IMR-90 (cell line): ENCODE results near the gene PSAP. TPM values are rescaled to one million over a fixed set of nuclear protein-coding genes. Genes with fewer than 3 reads are reported as not detected.

Experiments used
- ATAC-seq: fragments of 200-7000 bp; cut with Tn5 transposase; 2 replicates; pipeline ENCODE4 v1.9.1; 2020; ENCODE audit warnings: low read depth, mild to moderate bottlenecking, moderate library complexity
- BruUV-seq: library from RNA; stranded (reverse); fragments of 400-500 nt; replicated peaks from 2 replicates; lab custom pipeline; 2021; lab: Mats Ljungman, UMichigan
- CTCF ChIA-PET: fragments of 300-600 bp; formaldehyde crosslinking; extraction: SDS; loops from one replicate; lab custom pipeline; 2021; ENCODE audit warnings: antibody characterized with exemption; lab: Yijun Ruan, JAX
- POLR2A ChIA-PET: fragments of 300-600 bp; sonication (Branson Sonifier 250); formaldehyde crosslinking; loops from one replicate; lab custom pipeline; 2022; ENCODE audit warnings: antibody characterized with exemption; ENCODE audit not compliant: unreplicated experiment; lab: Charles Lee
- DNase-seq: peaks from one replicate; pipeline ENCODE4 v3.0.0; 2013
- H2AFZ ChIP-seq: replicated peaks from 2 replicates; pipeline ENCODE3; 2013; ENCODE audit warnings: low read length, mild to moderate bottlenecking; ENCODE audit not compliant: poor library complexity
- H2AK5ac ChIP-seq: 2 replicates; pipeline ENCODE4 v1.6.1; 2013; ENCODE audit warnings: low read depth, low read length, inconsistent platforms
- H2AK9ac ChIP-seq: replicated peaks from 2 replicates; pipeline ENCODE3; 2013; ENCODE audit warnings: mild to moderate bottlenecking, low read depth, low read length, moderate library complexity; ENCODE audit not compliant: poor library complexity
- H2BK120ac ChIP-seq: 2 replicates; pipeline ENCODE4 v1.6.1; 2013; ENCODE audit warnings: low read depth, low read length, inconsistent platforms
- H2BK15ac ChIP-seq: 3 replicates; pipeline ENCODE4 v1.6.1; 2013; ENCODE audit warnings: low read depth, low read length, inconsistent platforms
- H2BK20ac ChIP-seq: 2 replicates; pipeline ENCODE4 v1.6.1; 2013; ENCODE audit warnings: low read depth, mild to moderate bottlenecking, inconsistent platforms, low read length, moderate library complexity
- H2BK5ac ChIP-seq: 2 replicates; pipeline ENCODE4 v1.6.1; 2013; ENCODE audit warnings: mild to moderate bottlenecking, low read depth, low read length, inconsistent platforms; ENCODE audit not compliant: poor library complexity, severe bottlenecking
- H3K14ac ChIP-seq: replicated peaks from 2 replicates; pipeline ENCODE4 v1.6.1; 2013; ENCODE audit warnings: low read depth, low read length, inconsistent platforms
- H3K18ac ChIP-seq: 2 replicates; pipeline ENCODE4 v1.6.1; 2013; ENCODE audit warnings: low read depth, low read length, control low read depth
- H3K23ac ChIP-seq: 2 replicates; pipeline ENCODE4 v1.6.1; 2013; ENCODE audit warnings: low read depth, low read length, inconsistent platforms
- H3K27ac ChIP-seq: 2 replicates; pipeline ENCODE4 v1.5.1; 2013; ENCODE audit warnings: mild to moderate bottlenecking, control low read depth, low read length; ENCODE audit not compliant: insufficient read depth
- H3K27me3 ChIP-seq: 2 replicates; pipeline ENCODE4 v1.6.1; 2013; ENCODE audit warnings: low read length; ENCODE audit not compliant: control insufficient read depth, insufficient read depth
- H3K36me3 ChIP-seq: 2 replicates; pipeline ENCODE4 v1.6.1; 2013; ENCODE audit warnings: low read length, mixed read lengths; ENCODE audit not compliant: control insufficient read depth, insufficient read depth
- H3K4ac ChIP-seq: 2 replicates; pipeline ENCODE4 v1.6.1; 2013; ENCODE audit warnings: low read depth, low read length, inconsistent platforms
- H3K4me1 ChIP-seq: 2 replicates; pipeline ENCODE4 v1.6.1; 2013; ENCODE audit warnings: low read length, mixed read lengths; ENCODE audit not compliant: control insufficient read depth, insufficient read depth
- H3K4me2 ChIP-seq: 2 replicates; pipeline ENCODE4 v1.6.1; 2013; ENCODE audit warnings: low read depth, mild to moderate bottlenecking, control low read depth, low read length, moderate library complexity
- H3K4me3 ChIP-seq: 2 replicates; pipeline ENCODE4 v1.5.1; 2013; ENCODE audit warnings: low read depth, mild to moderate bottlenecking, control low read depth, low read length, moderate library complexity; ENCODE audit not compliant: insufficient read depth
- H3K56ac ChIP-seq: 2 replicates; pipeline ENCODE4 v1.6.1; 2013; ENCODE audit warnings: low read length, inconsistent platforms; ENCODE audit not compliant: insufficient read depth; ENCODE audit errors: extremely low read depth
- H3K79me1 ChIP-seq, 2 experiments: 2 replicates each; pipeline ENCODE4 v1.6.1; 2013; ENCODE audit warnings: low read length in 2 of 2, inconsistent platforms in 1 of 2, low read depth in 1 of 2
- H3K9ac ChIP-seq: 2 replicates; pipeline ENCODE4 v1.6.1; 2013; ENCODE audit warnings: low read depth, low read length, control low read depth
- H3K9me1 ChIP-seq: 2 replicates; pipeline ENCODE4 v1.6.1; 2013; ENCODE audit warnings: low read length, inconsistent platforms; ENCODE audit not compliant: insufficient read depth
- H3K9me3 ChIP-seq: 2 replicates; pipeline ENCODE4 v1.6.1; 2013; ENCODE audit warnings: low read length; ENCODE audit not compliant: control insufficient read depth, insufficient read depth
- H4K20me1 ChIP-seq: 2 replicates; pipeline ENCODE4 v1.6.1; 2013; ENCODE audit warnings: low read length, inconsistent platforms; ENCODE audit not compliant: insufficient read depth
- H4K5ac ChIP-seq: 2 replicates; pipeline ENCODE4 v1.6.1; 2013; ENCODE audit warnings: mild to moderate bottlenecking, low read depth, low read length, control low read depth
- H4K8ac ChIP-seq, 2 experiments: 2 replicates each; pipeline ENCODE4 v1.6.1; 2013; ENCODE audit warnings: low read depth in 2 of 2, low read length in 2 of 2, control low read depth in 1 of 2, inconsistent platforms in 1 of 2
- H4K91ac ChIP-seq: 2 replicates; pipeline ENCODE4 v1.6.1; 2013; ENCODE audit warnings: low read depth, low read length, inconsistent platforms; ENCODE audit not compliant: insufficient read depth
- CEBPB ChIP-seq: IDR thresholded peaks from 2 replicates; pipeline ENCODE4 v1.6.1; 2012; ENCODE audit warnings: low read depth, low read length, improper control_type of control experiment
- CHD1 ChIP-seq: IDR thresholded peaks from 2 replicates; pipeline ENCODE4 v1.6.1; 2012; ENCODE audit warnings: low read depth, low read length, improper control_type of control experiment
- CTCF ChIP-seq: conservative IDR thresholded peaks from 2 replicates; pipeline ENCODE4 v1.5.1; 2012; ENCODE audit warnings: mild to moderate bottlenecking, low read depth, low read length, improper control_type of control experiment
- ELK1 ChIP-seq: fragments of 150-350 bp; IDR thresholded peaks from 2 replicates; pipeline ENCODE4 v1.6.1; 2016; ENCODE audit warnings: low read depth, mild to moderate bottlenecking, low read length, moderate library complexity, borderline replicate concordance
- FOS ChIP-seq: fragments of 150-350 bp; IDR thresholded peaks from 2 replicates; pipeline ENCODE4 v1.6.1; 2016; ENCODE audit warnings: low read depth, low read length
- MAFK ChIP-seq: IDR thresholded peaks from 2 replicates; pipeline ENCODE4 v1.6.1; 2012; ENCODE audit warnings: low read depth, low read length, improper control_type of control experiment
- MAZ ChIP-seq: IDR thresholded peaks from 2 replicates; pipeline ENCODE4 v1.6.1; 2012; ENCODE audit warnings: low read depth, mild to moderate bottlenecking, low read length, improper control_type of control experiment, moderate library complexity, borderline replicate concordance
- MXI1 ChIP-seq: IDR thresholded peaks from 2 replicates; pipeline ENCODE4 v1.6.1; 2012; ENCODE audit warnings: low read depth, mild to moderate bottlenecking, low read length, moderate library complexity, borderline replicate concordance
- NFE2L2 ChIP-seq: fragments of 150-350 bp; IDR thresholded peaks from 2 replicates; pipeline ENCODE4 v1.6.1; 2016; ENCODE audit warnings: low read depth, mild to moderate bottlenecking, low read length
- POLR2A ChIP-seq: IDR thresholded peaks from 2 replicates; pipeline ENCODE4 v1.6.1; 2012; ENCODE audit warnings: mild to moderate bottlenecking, low read depth, low read length
- RCOR1 ChIP-seq: IDR thresholded peaks from 2 replicates; pipeline ENCODE4 v1.6.1; 2012; ENCODE audit warnings: mild to moderate bottlenecking, low read length, improper control_type of control experiment; ENCODE audit not compliant: insufficient replicate concordance
- RFX5 ChIP-seq: IDR thresholded peaks from 2 replicates; pipeline ENCODE4 v1.8.0; 2012; ENCODE audit warnings: low read depth, mild to moderate bottlenecking, low read length, moderate library complexity
- whole genome bisulfite sequencing, 2 experiments: methylation state at CpG; one replicate each; pipeline versions ENCODE4 v1.1.5 to v1.1.7; 2013; ENCODE audit warnings: missing lambda C conversion rate in 2 of 2; ENCODE audit not compliant: insufficient read length in 1 of 2; ENCODE audit errors: extremely low coverage in 2 of 2; 5-methylcytosine and 5-hydroxymethylcytosine counted together
- dilution Hi-C: fragments of 300-500 bp; cut with HindIII; formaldehyde crosslinking; loops from one replicate; pipeline ENCODE4 v1.14.3; 2018; ENCODE audit warnings: low sequenced_read_pairs; ENCODE audit not compliant: unreplicated experiment
- in situ Hi-C: fragments of 300-500 bp; cut with MboI; formaldehyde crosslinking; loops from 3 replicates; pipeline ENCODE4 v1.14.3; 2019; ENCODE audit warnings: low sequenced_read_pairs, inconsistent platforms, mixed read lengths
- intact Hi-C: fragments of 100-400 bp; cut with micrococcal nuclease; formaldehyde crosslinking; loops from 2 replicates; pipeline ENCODE4 v1.10.0; 2022
- polyA plus RNA-seq, 3 experiments: library from polyadenylated mRNA; depleted of rRNA; stranded (reverse); fragments of >200 nt; gene quantifications; 2 replicates each; pipeline ENCODE4 v1.2.3, GENCODE V29; 2012; ENCODE audit warnings: low replicate concordance in 1 of 3
- total RNA-seq: library from RNA; depleted of rRNA; stranded (reverse); fragments of >200 nt; gene quantifications from 2 replicates; pipeline ENCODE4 v1.2.3, GENCODE V29; 2012

The PSAP gene
- total and polyA plus RNA-seq, 2 of the 4 experiments (the other 2 are of a cell fraction), result 216 to 876 TPM

DNA sequence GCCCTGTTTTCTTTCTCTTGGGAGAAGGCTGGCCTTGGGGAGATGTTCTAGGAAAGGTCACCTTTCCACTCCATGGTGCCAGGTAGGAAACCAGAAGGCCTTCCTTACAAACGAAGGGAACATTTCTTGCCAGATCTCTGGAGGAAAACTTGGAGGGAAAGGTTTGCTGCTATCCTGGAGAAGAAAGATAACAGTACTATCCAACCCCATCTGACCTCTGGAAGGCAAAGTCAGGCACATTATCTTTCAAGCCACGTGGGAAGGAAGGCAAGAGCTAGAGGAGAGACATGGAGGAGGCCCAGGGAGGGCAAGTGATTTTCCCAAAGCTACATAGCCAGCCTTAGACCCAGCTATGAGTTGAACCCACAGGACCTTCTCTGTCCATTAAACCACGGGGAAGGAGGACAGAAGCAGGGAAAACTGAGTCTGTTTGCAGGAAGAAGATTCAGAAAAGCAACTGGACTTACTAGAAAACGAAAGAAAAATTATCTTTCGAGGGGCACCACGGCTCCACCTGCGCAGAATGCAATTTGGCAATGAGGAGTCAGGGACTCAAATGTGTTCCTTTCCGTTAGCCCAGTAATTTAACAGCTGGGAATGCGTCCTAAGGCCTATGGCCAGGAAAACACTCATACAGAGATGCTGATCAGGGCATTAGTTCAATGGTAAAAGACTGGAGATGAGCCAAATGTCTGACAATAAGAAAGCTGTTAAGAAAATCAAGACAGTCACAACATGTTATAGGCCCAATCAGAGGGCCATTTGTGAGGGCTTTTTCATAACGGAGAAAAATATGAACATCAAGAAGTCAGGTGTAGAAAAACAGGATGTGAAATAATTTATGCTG, 32.0 kb upstream of the PSAP start (continued):
- TF ChIP-seq RFX5, result no peak

GRCh38 chr10:71881647-71882355, 30.8 kb upstream of the PSAP start:
- Histone ChIP-seq H4K91ac (no peak overlapping the region), H3K18ac (no peak overlapping the region), H3K27ac (no peak overlapping the region), H2AK9ac (no peak overlapping the region), H3K9me3 (no peaks in the 10 kb centered on the region), H3K36me3 (no peaks in the 10 kb centered on the region), H2BK15ac (no peak overlapping the region), H3K56ac (no peak overlapping the region), H3K4ac (no peak overlapping the region), H3K4me3 (no peak overlapping the region), H2AK5ac (no peak overlapping the region), H2BK5ac (no peak overlapping the region), H3K4me2 (no peak overlapping the region), H3K9me1 (no peaks in the 10 kb centered on the region), H4K8ac (no peak overlapping the region), H2BK20ac (no peak overlapping the region), H3K79me1 (no peaks in the 10 kb centered on the region), H4K5ac (no peak overlapping the region), H3K4me1 (no peaks in the 10 kb centered on the region), H2AFZ (no peak overlapping the region), H3K9ac (no peak overlapping the region), H3K14ac (no peak overlapping the region), H3K27me3 (peaks cover 45% of the 10 kb centered on the region), H3K23ac (no peak overlapping the region), H4K20me1 (peaks cover 3% of the 10 kb centered on the region; the same call in 1 of the 2 replicates), H2BK120ac (no peak overlapping the region)
- intact Hi-C loops, result no loop called here
- ChIA-PET POLR2A (interaction anchor here (0.6 kb wide), 1 partner anchor 426 kb away, joined by 3 read pairs; no protein-coding TSS in a partner anchor), CTCF (interaction anchor here (0.6 kb wide), 1 partner anchor 512 kb away, joined by 3 read pairs; no protein-coding TSS in a partner anchor)
- 93% methylated on average over 3 of the region's 9 CpGs; no CpG with 5 or more reads in 1 of the 2 experiments for WGBS, 2 experiments
- dilution Hi-C loops, result no loop called here
- DNase-seq (no peak), ATAC-seq (no peak)
- no TSS peak for BruUV-seq
- in situ Hi-C loops, result no loop called here
- TF ChIP-seq RCOR1, result no peak
- no peak for TF ChIP-seq RFX5
- no peak for TF ChIP-seq CTCF
- TF ChIP-seq ELK1, result no peak
- no peak for TF ChIP-seq MAFK
- TF ChIP-seq MXI1, result no peak
- no peak for TF ChIP-seq POLR2A
- no peak for TF ChIP-seq CEBPB
- TF ChIP-seq NFE2L2, result no peak
- no peak for TF ChIP-seq FOS
- TF ChIP-seq CHD1, result no peak
- no peak for TF ChIP-seq MAZ
